GM18511 (cell line): ENCODE measurements around the gene RPLP2.

Experiments used
- ATAC-seq: cut with Tn5 transposase; IDR thresholded peaks from one replicate; pipeline ENCODE4 v1.9.1; 2021; ENCODE audit warnings: mild to moderate bottlenecking, moderate library complexity; ENCODE audit not compliant: unreplicated experiment

The RPLP2 gene

DNA sequence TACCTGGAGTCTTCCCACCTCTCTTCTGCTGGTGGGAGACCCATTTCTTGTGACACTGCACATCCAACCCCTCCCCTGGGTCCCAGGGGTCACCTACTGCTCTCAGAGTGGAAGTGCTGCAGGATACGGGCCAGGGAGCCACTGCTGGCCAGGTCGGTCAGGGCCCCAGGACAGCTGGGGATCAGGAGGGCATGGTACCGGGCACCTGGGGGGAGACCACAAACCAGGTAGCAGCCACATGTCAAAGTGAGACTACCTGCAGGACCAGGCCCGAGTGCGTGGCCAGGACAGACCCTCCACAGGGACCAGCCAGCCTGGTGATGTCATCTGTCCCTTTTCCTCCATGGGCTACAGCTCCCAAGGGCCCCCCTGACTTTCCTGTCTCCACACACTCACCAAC, 36.3 kb upstream of the RPLP2 start:
- ATAC-seq, result no peak

DNA sequence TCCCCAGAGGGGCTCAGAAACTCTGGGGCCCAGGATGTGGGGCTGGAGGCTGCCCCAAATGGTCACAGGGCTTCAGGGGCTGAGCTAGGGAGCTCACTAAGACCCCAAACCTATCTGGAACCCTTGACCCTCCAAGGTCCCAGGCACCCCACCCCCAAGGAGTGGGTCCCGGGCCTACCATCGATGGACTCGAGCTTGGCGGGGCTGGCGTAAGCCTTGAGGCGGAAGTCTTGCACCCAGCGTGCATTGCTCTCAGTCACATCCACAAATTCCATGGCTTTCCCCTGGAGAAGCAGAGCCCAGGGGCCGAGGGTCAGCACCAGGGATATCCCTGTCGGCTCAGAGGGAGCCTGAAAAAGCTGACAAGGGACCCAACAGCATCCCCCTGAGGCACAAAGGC, 35.9 kb upstream of the RPLP2 start:
- ATAC-seq, result no peak

DNA sequence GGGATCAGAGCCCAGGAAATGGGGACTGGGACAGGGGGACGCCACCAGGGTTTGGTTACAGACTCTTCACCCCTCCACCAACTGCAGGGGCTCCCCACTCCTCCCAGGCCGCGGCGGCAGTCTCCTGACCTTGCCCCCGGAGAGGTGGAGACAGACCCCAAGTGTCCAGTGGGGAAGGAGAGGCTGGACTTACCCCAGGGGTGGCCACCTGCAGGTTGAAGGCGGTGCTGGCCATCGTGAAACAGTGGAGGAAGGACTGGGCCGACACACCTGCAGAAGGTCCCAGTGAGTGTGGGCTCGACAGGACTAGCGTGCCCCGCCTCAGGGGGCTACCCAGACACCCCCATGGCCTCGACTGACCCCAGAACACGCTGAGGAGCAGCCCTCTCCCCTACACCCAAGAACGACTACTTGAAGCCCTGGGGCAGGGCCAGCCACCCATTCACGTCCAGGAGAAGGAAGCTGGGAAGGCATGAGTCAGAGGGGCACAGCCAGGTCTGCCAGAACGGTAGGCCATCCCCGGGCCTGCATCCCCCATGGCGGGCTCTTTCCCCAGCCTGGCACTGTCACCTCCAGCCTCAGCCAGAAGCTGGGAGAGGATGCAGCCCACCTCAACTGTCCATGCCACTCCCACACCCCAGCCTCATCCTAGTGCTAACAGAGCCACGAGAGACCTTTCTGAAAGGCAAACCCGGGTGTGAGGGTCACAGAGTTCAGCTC, 34.7 kb upstream of the RPLP2 start:
- ATAC-seq, result no peak

DNA sequence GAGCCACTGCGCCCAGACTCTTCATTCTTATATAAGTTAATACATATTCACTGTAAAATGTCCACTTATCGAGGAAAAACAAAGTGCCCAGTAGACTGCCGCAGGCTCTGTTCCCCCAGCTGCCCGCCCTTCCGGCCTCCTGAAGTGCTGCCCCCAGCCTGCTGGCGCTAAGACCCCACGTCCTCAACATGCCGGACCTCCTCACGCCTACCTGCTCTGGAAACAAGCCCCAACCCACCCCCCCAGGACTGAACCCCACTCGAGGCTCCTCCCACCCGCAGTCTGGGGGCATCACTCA, 33.6 kb upstream of the RPLP2 start:
- ATAC-seq, result no peak

DNA sequence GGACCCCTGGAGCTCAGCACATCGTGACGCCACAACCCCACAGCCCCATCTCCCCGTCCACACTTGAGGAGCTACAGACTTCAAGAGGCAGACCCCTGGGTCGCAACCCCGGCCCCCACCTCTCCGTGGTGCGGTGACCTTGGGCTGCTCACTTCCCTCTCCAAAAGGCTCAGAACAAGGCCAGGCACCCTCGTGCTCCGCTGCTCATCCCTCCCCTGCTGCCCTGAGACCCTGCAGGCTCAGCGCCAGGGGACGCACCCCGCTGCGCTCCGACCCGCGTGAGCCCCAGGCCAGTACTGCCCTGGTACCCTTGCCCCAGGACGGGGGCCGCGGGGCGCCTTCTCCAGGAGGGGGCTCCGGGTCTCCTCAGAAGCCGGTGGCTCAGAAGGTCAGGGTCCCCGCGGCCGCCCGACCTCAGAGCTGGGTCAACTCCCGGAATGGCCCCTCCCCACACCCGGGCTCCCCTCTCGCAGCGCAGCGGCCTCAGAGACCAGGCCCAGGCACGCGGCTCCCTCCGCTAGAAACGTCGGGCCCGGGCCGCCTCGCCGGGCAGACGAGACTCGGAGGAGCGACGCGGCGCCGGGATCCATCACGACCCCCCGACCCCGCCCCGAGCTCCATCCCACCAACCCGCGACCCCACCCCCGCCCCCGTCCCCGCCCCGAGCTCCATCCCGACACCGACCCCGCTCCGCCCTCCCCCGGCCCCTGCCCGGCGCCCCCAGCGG, 33.0 kb upstream of the RPLP2 start:
- peak; percentile 40 for ATAC-seq

DNA sequence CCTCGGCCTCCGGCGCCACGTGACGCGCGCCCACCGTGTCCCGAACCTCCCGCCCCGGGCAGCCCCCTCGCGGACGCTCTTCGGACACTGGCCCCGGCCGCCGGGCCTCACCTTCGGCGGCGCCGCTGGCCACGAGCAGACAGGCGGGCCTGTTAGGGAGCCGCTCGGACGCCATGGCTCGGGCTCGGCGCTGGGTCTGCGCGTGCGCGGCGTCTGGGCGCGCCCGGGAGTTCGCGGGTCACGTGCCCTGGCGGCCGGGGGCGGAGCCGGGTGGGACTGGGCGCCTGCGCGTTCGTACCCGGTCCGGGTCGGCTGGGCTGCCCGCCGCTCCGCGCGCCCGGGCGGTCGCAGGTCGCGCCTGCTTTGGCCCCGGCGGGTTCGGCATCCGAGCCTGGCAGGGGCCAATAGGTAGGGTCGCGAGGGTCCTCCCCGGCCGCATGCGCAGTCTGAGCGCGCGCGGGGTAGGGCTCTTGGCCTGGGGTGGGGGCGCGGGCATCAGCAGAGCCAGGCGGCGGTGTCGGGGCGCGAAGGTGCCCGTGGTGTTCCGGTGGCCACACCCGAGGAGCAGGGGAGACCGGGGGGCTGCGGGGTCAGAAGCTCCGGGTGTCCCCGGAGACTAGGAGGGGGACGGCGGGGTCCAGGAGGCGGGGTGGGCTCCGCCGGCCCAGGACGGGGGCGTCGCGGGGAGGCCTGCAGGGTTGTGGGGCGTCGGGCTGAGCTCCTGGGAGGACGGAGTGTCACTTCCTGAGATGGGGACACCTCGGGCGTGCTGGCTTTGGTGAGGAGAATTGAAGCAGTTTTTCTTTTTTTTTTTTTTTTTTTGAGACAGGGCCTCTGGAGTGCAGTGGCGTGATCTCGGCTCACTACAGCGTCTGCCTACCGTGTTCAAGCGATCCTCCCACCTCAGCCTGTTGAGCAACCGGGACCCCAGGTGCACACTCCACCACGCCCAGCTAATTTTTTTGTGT, 32.2 kb upstream of the RPLP2 start, which contains the start of gene GATD1:
TSS of gene GATD1 (minus strand) at position 200 of the 968 bp plus-strand sequence. CDS start at position 175, 25 bp downstream.
- ATAC-seq, result peak; percentile 84

DNA sequence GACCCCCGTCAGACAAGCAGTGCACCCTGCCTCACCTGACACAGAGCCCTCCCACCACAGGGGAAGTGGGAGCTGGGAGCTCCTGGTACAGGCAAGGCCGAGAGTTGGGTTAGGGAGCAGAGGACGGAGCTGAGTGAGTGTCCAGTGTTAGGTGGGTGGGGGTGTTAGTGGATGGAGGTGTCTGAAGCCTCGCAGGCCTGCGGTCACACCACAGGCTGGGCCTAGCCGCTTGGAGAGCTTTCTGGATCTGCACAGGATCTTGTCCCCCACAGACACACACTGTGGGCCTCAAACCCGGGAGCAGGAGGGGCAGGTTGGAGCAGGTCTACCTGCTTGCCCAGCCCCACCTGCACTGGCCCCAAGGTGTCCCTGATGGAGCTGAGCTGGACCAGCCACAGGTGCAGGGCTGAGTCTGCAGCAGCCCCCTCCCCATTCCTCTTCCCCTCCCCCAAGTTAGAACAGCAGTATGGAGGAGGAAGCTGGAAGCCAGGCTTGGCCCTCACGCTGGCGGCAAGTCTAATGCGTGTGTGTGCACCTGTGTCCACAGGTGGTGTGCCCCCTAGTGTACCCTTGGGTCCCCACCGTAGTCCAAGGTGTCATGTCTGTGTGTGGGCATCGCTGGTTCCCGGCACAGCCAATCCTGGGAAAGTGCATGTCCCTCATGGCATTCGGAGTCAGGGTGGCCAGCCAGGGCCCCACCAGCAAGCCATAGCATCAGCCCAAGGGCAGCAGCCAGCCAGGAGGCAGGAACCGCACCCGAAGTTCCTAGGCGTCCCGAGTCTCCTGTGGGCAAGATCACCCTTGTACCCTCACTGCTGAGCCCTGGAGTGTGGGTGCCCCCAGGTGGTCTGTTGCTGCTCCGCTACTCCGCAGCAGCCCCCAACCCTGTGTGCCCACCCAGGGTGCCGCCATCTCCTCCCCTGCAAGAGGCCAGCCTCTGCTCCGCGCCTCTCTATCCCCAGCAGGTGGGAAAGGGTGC, 30.5 kb upstream of the RPLP2 start:
- ATAC-seq, result no peak

DNA sequence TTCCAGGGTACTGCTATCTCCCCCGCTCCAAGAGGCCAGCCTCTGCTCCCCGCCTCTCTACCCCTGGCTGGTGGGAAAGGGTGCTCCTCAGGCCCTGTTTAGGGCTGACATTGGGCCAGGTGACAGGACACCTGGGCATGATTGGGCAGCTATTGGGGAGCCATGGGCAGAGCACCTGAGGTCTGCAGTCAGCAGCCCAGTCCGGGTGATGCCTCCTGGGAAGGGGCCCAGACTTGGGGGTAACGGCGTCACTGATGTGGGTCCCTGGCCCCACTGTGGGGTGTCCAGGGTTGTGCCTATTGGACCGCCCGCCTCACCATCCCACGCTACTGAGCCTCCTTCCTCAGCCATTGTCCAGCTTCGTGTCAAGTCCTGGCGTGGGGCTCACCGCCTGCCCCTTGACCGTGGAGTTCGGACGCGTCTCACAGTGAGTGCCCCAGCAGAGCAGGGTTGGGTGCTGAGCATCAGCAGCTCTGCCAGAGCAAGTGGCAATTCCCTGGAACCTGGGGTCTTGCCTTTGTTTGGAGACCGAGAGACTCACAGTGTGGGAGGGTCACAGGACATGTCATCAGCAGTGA, 29.7 kb upstream of the RPLP2 start:
- ATAC-seq, result no peak

DNA sequence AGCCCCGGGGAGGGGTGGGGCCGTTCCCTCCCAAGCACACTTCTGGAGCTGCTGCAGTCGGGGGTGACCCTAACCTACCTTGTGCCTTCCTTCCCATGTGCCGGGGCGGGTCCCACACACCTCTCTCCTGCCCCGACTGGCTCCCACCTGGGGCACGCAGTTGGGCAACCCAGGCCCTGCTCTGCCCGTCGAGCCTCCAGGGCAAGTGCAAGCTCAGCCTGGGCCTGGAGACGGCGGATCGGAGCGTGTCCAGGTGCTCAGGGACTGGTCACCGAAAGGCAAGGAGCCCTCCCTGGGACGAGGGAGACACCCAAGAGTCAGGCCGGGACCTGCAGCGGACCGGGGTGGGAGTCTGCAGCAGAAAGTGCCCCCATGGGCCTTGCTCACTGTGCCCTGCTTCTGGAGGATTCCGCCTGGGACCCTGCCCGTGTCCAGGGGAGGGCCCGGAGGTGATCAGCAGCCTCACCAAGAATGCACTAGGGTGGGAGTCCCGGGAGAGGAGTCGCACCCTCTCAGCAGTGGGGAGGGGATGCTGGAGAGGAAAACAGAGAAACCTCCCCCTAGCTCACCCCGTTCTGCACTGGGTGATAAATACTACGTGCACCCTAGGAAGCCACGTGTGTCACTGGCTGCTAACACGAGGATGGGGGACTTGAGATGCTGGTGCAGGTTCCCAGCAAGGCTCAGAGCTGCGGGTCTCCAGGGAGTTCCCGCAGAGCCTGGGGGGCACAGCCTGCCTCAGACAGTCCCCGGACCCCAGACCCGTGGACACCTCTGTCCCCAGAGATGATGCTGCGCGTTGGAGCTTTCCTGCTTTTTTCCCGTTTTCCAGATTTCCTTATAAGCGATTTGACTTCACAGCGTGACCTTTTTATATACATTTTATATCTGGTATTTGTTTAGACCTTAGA, 27.2 kb upstream of the RPLP2 start:
- ATAC-seq, result no peak

DNA sequence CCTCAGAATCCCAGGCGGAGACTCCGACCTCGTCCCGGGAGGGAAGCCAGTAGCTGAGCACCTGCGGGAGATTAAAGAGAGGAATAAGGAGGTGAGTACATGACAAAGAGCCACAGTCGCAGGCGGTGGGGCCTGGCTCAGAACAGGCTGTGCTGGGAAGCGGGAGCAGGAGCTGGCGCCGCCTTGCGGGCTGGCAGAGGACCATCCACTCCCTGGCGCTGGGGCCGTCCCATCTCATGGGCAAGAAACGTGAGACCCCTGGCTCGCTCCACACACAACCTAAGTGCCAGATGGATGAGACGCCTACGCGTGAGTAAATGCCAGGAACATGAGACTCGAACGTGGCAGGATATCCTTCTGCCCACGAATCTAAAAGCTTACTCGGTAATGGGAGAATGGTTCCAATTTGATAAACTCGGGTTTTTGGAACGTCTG, 26.2 kb upstream of the RPLP2 start:
- ATAC-seq, result no peak

DNA sequence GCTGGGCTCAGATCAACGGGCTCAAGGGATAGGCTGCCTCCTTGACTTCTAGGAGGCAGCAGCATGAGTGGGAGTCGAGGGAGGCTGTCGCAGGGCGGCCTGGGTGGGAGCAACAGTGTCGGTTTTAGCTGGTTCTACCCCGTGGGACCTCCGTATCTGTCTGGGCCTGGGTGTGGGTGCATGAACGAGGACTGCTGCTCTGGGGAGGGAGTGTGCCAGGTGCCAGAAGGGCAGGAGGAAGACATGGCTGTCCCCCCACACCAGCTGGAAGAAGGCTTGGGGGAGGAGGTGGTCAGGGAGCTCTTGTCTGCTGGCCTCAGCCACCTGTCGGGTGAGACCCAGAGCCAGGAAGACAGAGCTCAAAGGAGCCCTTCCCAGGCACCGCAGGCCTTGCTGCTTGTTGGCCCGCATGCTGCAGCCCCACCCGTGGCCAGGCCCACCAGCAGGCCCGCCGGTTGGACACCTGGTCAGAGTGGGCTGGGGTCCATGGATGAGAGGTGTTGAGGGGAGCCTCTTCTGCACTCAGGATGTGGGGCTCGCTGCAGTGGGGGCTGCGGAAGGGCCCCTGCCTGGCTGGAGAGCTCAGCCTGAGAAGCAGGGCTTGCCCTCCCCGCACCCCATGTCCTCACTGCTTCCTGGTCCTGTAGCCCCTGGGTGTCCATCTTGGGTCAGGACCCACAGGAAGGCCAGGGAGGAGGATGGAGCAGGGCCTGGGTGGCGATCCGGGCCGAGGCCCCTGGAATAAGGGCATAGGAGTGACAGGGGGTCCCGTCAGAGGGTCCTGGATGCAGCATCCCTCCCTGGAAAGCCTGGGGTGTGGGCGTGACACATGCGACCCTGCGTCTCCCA, 23.3 kb upstream of the RPLP2 start:
- no peak for ATAC-seq

DNA sequence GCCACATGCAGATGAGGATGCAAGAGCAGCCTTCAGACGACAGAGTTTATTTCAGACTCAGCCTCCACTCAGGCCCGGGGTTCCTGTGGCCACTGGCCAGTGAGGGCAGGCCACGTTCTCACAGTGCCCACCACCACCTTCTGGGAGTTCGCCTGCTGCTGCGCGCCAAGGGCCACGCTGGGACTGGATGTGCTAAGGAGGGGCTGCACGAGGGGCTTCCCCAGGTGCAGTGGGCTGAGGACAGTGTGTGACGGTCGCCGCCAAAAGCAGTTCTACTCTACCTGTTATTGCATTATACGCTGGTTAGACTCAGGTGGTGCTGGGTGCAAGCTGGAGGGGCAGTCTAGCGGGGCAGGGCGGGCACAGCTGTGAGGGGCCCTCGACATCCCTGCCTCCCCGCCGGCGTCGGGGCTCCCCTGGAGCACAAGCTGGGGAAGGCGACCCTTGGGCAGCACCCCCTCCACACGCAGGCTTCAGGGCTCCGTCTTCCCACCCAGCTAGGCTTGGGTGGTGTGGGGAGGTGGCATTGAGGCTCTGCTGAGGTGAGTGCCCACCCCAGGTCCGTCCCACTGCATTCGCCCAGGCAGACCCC, 22.6 kb upstream of the RPLP2 start:
- no peak for ATAC-seq

DNA sequence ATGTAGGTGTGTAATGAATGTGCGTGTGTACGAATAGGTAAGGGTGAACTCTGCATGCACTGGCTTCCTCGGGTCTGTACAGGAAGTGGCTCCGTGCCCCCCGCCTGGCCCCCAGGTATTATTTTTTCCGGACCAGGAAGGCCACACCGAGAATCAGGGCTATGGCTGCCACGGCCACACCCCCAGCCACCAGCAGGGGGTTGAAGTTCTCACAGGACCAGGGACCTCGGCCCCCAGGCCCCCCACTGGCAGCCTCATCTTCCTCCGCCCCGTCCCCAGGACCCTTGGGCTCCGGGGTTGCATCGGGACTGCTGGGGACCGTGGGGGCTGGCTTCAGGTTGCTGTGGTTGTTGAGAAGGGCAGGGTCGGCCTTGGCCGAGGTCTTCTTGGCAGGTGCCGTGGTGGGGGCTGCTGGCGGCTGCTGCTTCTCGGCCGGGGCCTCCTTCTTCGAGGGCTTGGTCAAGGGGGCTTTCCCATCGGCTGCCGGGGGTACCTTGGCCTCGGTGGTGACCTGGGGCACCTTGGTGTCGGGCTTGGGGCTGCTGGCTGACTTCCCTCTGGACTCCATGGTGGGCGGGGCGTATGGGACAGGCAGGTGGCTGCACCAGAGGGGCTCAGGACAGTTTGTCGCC, 21.6 kb upstream of the RPLP2 start:
- ATAC-seq, result no peak

DNA sequence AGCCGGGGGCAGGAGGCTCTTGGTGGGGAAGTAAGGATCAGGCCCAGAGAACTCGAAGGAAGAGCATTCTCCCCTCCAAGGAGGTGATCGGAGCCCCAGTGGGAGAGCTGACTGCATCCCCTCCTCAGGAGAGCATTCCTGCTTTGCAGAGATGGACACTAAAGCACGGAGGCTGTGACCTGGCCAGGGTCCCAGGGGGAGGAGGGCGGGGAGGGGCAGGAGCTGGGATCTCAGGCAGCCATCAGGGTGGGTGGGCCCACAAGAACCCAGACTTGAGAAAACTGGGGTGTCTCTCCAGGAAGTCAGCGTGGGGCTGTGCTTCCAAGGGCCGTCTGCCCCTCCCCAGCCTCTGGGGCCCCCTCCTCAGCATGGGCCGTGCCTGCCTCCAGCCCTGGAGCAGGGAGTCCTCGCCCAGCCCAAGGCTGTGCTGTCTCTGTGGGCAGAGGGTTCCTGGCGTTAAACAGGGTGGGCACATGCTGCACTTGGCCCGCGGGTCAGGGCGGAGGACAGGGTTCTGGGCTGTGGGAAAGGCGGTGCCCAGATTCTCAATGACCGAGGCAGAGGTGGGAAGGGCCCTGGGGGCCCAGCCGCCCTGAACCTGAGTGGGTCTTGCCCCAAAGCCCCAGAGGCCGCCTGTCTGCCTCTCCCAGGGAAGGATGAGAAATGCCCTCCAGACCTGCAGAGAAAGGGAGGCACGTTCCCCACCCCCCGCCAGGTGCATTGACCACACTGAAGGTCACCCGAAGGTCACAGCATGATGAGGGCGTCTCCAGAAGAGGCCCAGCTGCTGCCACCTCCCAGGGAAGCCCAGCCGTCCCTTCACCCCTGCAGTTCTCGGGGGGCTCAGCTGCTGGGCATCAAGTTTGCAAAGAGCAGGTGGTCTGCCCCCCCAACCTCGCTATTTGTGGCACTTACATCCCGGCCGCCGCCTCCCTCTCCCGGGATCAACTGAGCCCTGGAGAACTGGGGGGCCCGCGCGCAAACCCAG, 20.5 kb upstream of the RPLP2 start:
- no peak for ATAC-seq

DNA sequence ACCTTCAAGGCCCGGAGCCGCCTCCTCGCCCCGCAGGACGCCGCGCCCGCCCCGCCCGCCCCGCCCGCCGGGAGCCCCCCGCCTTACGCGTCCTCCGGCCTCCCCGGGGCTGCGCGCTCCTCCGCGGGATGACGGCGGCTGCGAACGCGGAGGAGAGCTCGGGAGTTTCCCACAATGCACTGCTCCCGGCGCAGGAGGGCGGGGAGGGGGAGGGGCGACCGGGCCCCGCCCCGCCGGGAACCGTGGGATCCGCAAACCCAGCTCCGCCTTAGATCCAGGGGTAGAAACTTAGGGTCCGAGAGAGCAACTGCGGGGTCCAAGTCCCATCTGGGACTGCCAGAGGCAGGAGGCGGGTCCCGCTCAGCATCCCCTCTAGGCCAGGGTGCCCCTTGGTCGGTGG, 19.8 kb upstream of the RPLP2 start, which contains the start of gene CEND1:
TSS of gene CEND1 (minus strand) at position 148 of the 400 bp plus-strand sequence. CDS start 1,514 bp downstream, outside the sequence.
- no peak for ATAC-seq
